NCI-H2227 (cell line): Measurements from ENCODE around the gene GOLGA7B.
A peak's percentile ranks its signal among the peaks of the same experiment; 100 is the strongest.
"Not testable (repeated sequence)": the region's sequence is repeated elsewhere in the genome, so short reads cannot be mapped to it uniquely, and the experiment has no call there.

Experiments used
- DNase-seq: peaks from one replicate; lab custom pipeline; 2025; ENCODE audit not compliant: unreplicated experiment; lab: John Stamatoyannopoulos, UW

Gene GOLGA7B

GRCh38 chr10:97830064-97830463 is 19.6 kb upstream of the GOLGA7B start:
- DNase-seq = no peak

- no peak for DNase-seq
These were observed 18.4 kb upstream of the GOLGA7B start for GRCh38 chr10:97831259-97831658.

- DNase-seq = no peak
These were observed 13.2 kb upstream of the GOLGA7B start for GRCh38 chr10:97836446-97836845.

- DNase-seq = no peak
These were observed 11.6 kb upstream of the GOLGA7B start for GRCh38 chr10:97838091-97838490.

- DNase-seq = not testable (repeated sequence)
These were observed 8.5 kb upstream of the GOLGA7B start for GRCh38 chr10:97841166-97841565.

- DNase-seq = not testable (repeated sequence)
These were observed 7.5 kb upstream of the GOLGA7B start for GRCh38 chr10:97842114-97842513.

- no peak for DNase-seq
These were observed 6.9 kb upstream of the GOLGA7B start for GRCh38 chr10:97842656-97843280.

GRCh38 chr10:97843281-97843671 is 6.4 kb upstream of the GOLGA7B start:
- DNase-seq = no peak

GRCh38 chr10:97843972-97844371 is 5.7 kb upstream of the GOLGA7B start:
- DNase-seq = not testable (repeated sequence)

- DNase-seq = no peak
These were observed 5.0 kb upstream of the GOLGA7B start for GRCh38 chr10:97844678-97845077.

GRCh38 chr10:97849103-97849686 is 448 bp upstream of the GOLGA7B start:
- peak; percentile 47 for DNase-seq

- DNase-seq = peak; percentile 21
These were observed 803 bp downstream of the GOLGA7B start for GRCh38 chr10:97850446-97850845.

- no peak for DNase-seq
These were observed 1.8 kb downstream of the GOLGA7B start for GRCh38 chr10:97851341-97852001.

- no peak for DNase-seq
These were observed 2.6 kb downstream of the GOLGA7B start for GRCh38 chr10:97852277-97852676.

- no peak for DNase-seq
These were observed 3.3 kb downstream of the GOLGA7B start for GRCh38 chr10:97852840-97853405.

- no peak for DNase-seq
These were observed 5.1 kb downstream of the GOLGA7B start for GRCh38 chr10:97854743-97855142.

GRCh38 chr10:97858001-97858439 is 8.4 kb downstream of the GOLGA7B start:
- DNase-seq = no peak

GRCh38 chr10:97861097-97861750 is 11.6 kb downstream of the GOLGA7B start:
- no peak for DNase-seq

- no peak for DNase-seq
These were observed 12.3 kb downstream of the GOLGA7B start for GRCh38 chr10:97861924-97862323.

GRCh38 chr10:97863808-97864207 is 14.2 kb downstream of the GOLGA7B start:
- no peak for DNase-seq

GRCh38 chr10:97865488-97865887 is 15.8 kb downstream of the GOLGA7B start:
- no peak for DNase-seq
